ENCODE data around the gene EVPL.
A peak's percentile ranks its signal among the peaks of the same experiment; 100 is the strongest.

The EVPL gene

GRCh38 chr17:76014925-76015261 lies 12.2 kb downstream of the EVPL start:
- H3K9ac ChIP-seq (ENCODE audit: low read depth, low read length, poor library complexity, severe bottlenecking): no peak overlapping the region

GRCh38 chr17:76014100-76014924 lies 12.8 kb downstream of the EVPL start:
- H3K4me1 ChIP-seq (ENCODE audit: insufficient read depth, low read length, poor library complexity, severe bottlenecking): peaks cover 6% of the 10 kb centered on the region

More at GRCh38 chr17:76014925-76015261, 12.2 kb downstream of the EVPL start:
- Histone ChIP-seq H3K9me2 (replicated peaks; ENCODE audit: low read depth, low read length) (no peaks in the 10 kb centered on the region), H3K4me3 (ENCODE audit: low read length, poor library complexity, severe bottlenecking) (no peak overlapping the region), H3F3A (ENCODE audit: low read depth) (no peaks in the 10 kb centered on the region), H3K9me3 (ENCODE audit: insufficient read depth, low read depth, low read length) (no peaks in the 10 kb centered on the region), H3K4me1 (ENCODE audit: insufficient read depth, low read length, poor library complexity, severe bottlenecking) (peaks cover 12% of the 10 kb centered on the region), H3K36me3 (ENCODE audit: insufficient read depth, low read length) (no peaks in the 10 kb centered on the region), H3K27me3 (ENCODE audit: insufficient read depth, low read length, poor library complexity, severe bottlenecking) (no peaks in the 10 kb centered on the region), H4K20me1 (ENCODE audit: insufficient read depth, low read length, poor library complexity, severe bottlenecking) (no peaks in the 10 kb centered on the region), H3K4me2 (ENCODE audit: low read depth, low read length, poor library complexity, severe bottlenecking) (no peak overlapping the region), H2AFZ (ENCODE audit: low read length) (no peak overlapping the region), H3K79me2 (ENCODE audit: insufficient read depth, low read length) (no peaks in the 10 kb centered on the region)
- TF ChIP-seq EZH2phosphoT487 (IDR thresholded peaks at IDR 0.05; ENCODE audit: borderline replicate concordance) (no peak), CTCF (conservative IDR thresholded peaks at IDR 0.05; ENCODE audit: low read length) (no peak)

GRCh38 chr17:76013377-76013932 lies 13.7 kb downstream of the EVPL start:
- Histone ChIP-seq H3K4me3 (ENCODE audit: low read length, poor library complexity, severe bottlenecking) (no peak overlapping the region), H3K9me3 (ENCODE audit: insufficient read depth, low read depth, low read length) (no peaks in the 10 kb centered on the region), H3K36me3 (ENCODE audit: insufficient read depth, low read length) (no peaks in the 10 kb centered on the region), H3K9ac (ENCODE audit: low read depth, low read length, poor library complexity, severe bottlenecking) (peak overlapping the region; percentile 45), H3K9me2 (replicated peaks; ENCODE audit: low read depth, low read length) (no peaks in the 10 kb centered on the region), H3K4me1 (ENCODE audit: insufficient read depth, low read length, poor library complexity, severe bottlenecking) (peaks cover 5% of the 10 kb centered on the region), H4K20me1 (ENCODE audit: insufficient read depth, low read length, poor library complexity, severe bottlenecking) (no peaks in the 10 kb centered on the region), H3K4me2 (ENCODE audit: low read depth, low read length, poor library complexity, severe bottlenecking) (no peak overlapping the region), H3K79me2 (ENCODE audit: insufficient read depth, low read length) (no peaks in the 10 kb centered on the region), H3K27me3 (ENCODE audit: insufficient read depth, low read length, poor library complexity, severe bottlenecking) (no peaks in the 10 kb centered on the region), H3F3A (ENCODE audit: low read depth) (no peaks in the 10 kb centered on the region), H2AFZ (ENCODE audit: low read length) (peak overlapping the region; percentile 47; the same call in 1 of the 2 replicates)
- TF ChIP-seq EZH2phosphoT487 (IDR thresholded peaks at IDR 0.05; ENCODE audit: borderline replicate concordance): no peak
- no peak for TF ChIP-seq CTCF (conservative IDR thresholded peaks at IDR 0.05; ENCODE audit: low read length)

More at GRCh38 chr17:76014100-76014924, 12.8 kb downstream of the EVPL start:
- TF ChIP-seq EZH2phosphoT487 (IDR thresholded peaks at IDR 0.05; ENCODE audit: borderline replicate concordance): no peak
- peak; percentile 84 for TF ChIP-seq CTCF (conservative IDR thresholded peaks at IDR 0.05; ENCODE audit: low read length)
- Histone ChIP-seq H4K20me1 (ENCODE audit: insufficient read depth, low read length, poor library complexity, severe bottlenecking) (no peaks in the 10 kb centered on the region), H3K4me3 (ENCODE audit: low read length, poor library complexity, severe bottlenecking) (no peak overlapping the region), H3K4me2 (ENCODE audit: low read depth, low read length, poor library complexity, severe bottlenecking) (no peak overlapping the region), H3K9me2 (replicated peaks; ENCODE audit: low read depth, low read length) (no peaks in the 10 kb centered on the region), H3K79me2 (ENCODE audit: insufficient read depth, low read length) (no peaks in the 10 kb centered on the region), H3F3A (ENCODE audit: low read depth) (no peaks in the 10 kb centered on the region), H3K27me3 (ENCODE audit: insufficient read depth, low read length, poor library complexity, severe bottlenecking) (no peaks in the 10 kb centered on the region), H3K9ac (ENCODE audit: low read depth, low read length, poor library complexity, severe bottlenecking) (peak overlapping the region; percentile 45), H2AFZ (ENCODE audit: low read length) (peak overlapping the region; percentile 47; the same call in 1 of the 2 replicates), H3K36me3 (ENCODE audit: insufficient read depth, low read length) (no peaks in the 10 kb centered on the region), H3K9me3 (ENCODE audit: insufficient read depth, low read depth, low read length) (no peaks in the 10 kb centered on the region)
